HEK293 (cell line): Measurements from ENCODE around the gene DUSP15.

ENCODE experiments used
- ZBTB8A ChIP-seq: fragments of 450-650 bp; formaldehyde crosslinking; IDR thresholded peaks from 2 replicates; pipeline ENCODE4 v1.5.1; 2016; ENCODE audit warnings: missing biosample characterization, missing genetic modification characterization
- TF ChIP-seq, protein P1 (sequence below): fragments of 450-650 bp; formaldehyde crosslinking; IDR thresholded peaks from 2 replicates; pipeline ENCODE4 v1.5.1; 2016; ENCODE audit warnings: missing biosample characterization, missing genetic modification characterization

DNA sequence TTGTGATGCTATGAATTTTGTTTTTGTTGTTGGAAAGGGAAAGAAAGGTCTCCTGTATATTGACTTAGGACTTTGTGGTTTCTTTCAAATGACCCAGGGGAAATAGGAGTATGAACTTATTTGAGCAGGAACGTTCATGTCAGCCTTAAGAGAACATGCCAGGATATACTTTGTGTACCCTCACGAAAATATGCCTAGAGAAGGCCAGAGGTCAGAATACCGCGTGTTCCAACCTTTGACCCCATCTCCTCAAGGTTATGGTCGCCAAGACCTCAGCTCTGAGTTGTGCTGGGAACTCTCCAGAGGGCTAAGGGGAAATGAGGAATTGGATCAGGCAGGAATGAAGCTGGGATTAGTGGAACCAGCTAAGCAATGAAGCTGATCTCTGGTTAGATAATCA lies 11.6 kb upstream of the DUSP15 start:
- TF ChIP-seq ZBTB8A: no peak
- TF ChIP-seq, protein P1, sequence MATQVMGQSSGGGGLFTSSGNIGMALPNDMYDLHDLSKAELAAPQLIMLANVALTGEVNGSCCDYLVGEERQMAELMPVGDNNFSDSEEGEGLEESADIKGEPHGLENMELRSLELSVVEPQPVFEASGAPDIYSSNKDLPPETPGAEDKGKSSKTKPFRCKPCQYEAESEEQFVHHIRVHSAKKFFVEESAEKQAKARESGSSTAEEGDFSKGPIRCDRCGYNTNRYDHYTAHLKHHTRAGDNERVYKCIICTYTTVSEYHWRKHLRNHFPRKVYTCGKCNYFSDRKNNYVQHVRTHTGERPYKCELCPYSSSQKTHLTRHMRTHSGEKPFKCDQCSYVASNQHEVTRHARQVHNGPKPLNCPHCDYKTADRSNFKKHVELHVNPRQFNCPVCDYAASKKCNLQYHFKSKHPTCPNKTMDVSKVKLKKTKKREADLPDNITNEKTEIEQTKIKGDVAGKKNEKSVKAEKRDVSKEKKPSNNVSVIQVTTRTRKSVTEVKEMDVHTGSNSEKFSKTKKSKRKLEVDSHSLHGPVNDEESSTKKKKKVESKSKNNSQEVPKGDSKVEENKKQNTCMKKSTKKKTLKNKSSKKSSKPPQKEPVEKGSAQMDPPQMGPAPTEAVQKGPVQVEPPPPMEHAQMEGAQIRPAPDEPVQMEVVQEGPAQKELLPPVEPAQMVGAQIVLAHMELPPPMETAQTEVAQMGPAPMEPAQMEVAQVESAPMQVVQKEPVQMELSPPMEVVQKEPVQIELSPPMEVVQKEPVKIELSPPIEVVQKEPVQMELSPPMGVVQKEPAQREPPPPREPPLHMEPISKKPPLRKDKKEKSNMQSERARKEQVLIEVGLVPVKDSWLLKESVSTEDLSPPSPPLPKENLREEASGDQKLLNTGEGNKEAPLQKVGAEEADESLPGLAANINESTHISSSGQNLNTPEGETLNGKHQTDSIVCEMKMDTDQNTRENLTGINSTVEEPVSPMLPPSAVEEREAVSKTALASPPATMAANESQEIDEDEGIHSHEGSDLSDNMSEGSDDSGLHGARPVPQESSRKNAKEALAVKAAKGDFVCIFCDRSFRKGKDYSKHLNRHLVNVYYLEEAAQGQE (tag by site-specific recombination): no peak
